ENCODE results near the gene USP33. TPM values are rescaled to one million over a fixed set of nuclear protein-coding genes. Genes with fewer than 3 reads are reported as not detected.
"Not testable (repeated sequence)": the region's sequence is repeated elsewhere in the genome, so short reads cannot be mapped to it uniquely, and the experiment has no call there.

Gene USP33
- total RNA-seq, 6 experiments from 2014 or later, result 44.0 to 55.6 (median 50.5) TPM

GRCh38 chr1:77655431-77655974, 104.1 kb downstream of the USP33 start:
- Mint-ChIP-seq H3K27ac (peak overlapping the region; percentile 31), H3K27me3 (ENCODE audit: insufficient read depth) (no peaks in the 10 kb centered on the region)
- DNase-seq, result no peak

GRCh38 chr1:77652970-77653516, 106.6 kb downstream of the USP33 start:
- no peak overlapping the region; the same call in 1 of the 2 replicates for H3K4me3 Mint-ChIP-seq
- H3K4me1 Mint-ChIP-seq (ENCODE audit: low read depth), result peaks cover 54% of the 10 kb centered on the region
- H3K36me3 Mint-ChIP-seq (ENCODE audit: low read depth), result peaks cover 43% of the 10 kb centered on the region
- peak overlapping the region; percentile 42 for H3K27ac Mint-ChIP-seq
- peaks cover 8% of the 10 kb centered on the region; the same call in 1 of the 2 replicates for H3K9me3 Mint-ChIP-seq
- no peak for TF ChIP-seq CTCF (IDR thresholded peaks at IDR 0.05)
- H3K27me3 Mint-ChIP-seq (ENCODE audit: insufficient read depth), result no peaks in the 10 kb centered on the region
- no peak for DNase-seq

More at GRCh38 chr1:77655431-77655974, 104.1 kb downstream of the USP33 start:
- peaks cover 22% of the 10 kb centered on the region for H3K36me3 Mint-ChIP-seq (ENCODE audit: low read depth)
- TF ChIP-seq CTCF (IDR thresholded peaks at IDR 0.05), result no peak
- H3K9me3 Mint-ChIP-seq, result no peaks in the 10 kb centered on the region
- no peak overlapping the region for H3K4me3 Mint-ChIP-seq
- H3K4me1 Mint-ChIP-seq (ENCODE audit: low read depth), result peaks cover 51% of the 10 kb centered on the region

GRCh38 chr1:77652268-77652667, 107.4 kb downstream of the USP33 start:
- Mint-ChIP-seq H3K4me3 (no peak overlapping the region), H3K27me3 (ENCODE audit: insufficient read depth) (no peaks in the 10 kb centered on the region), H3K36me3 (ENCODE audit: low read depth) (peaks cover 43% of the 10 kb centered on the region), H3K4me1 (ENCODE audit: low read depth) (peaks cover 51% of the 10 kb centered on the region), H3K27ac (peak overlapping the region; percentile 42), H3K9me3 (peaks cover 8% of the 10 kb centered on the region; the same call in 1 of the 2 replicates)
- peak; percentile 7 for DNase-seq
- no peak for TF ChIP-seq CTCF (IDR thresholded peaks at IDR 0.05)

- Mint-ChIP-seq H3K27ac (no peak overlapping the region), H3K9me3 (peaks cover 8% of the 10 kb centered on the region; the same call in 1 of the 2 replicates), H3K4me1 (ENCODE audit: low read depth) (peaks cover 34% of the 10 kb centered on the region), H3K27me3 (ENCODE audit: insufficient read depth) (no peaks in the 10 kb centered on the region), H3K36me3 (ENCODE audit: low read depth) (peaks cover 58% of the 10 kb centered on the region), H3K4me3 (no peak overlapping the region)
- TF ChIP-seq CTCF (IDR thresholded peaks at IDR 0.05), result no peak
- no peak for DNase-seq
Observed at GRCh38 chr1:77649127-77649526, 110.5 kb downstream of the USP33 start.

- Mint-ChIP-seq H3K4me1 (ENCODE audit: low read depth) (peaks cover 31% of the 10 kb centered on the region; the same call in 1 of the 2 replicates), H3K36me3 (ENCODE audit: low read depth) (peaks cover 56% of the 10 kb centered on the region)
- H3K9me3 Mint-ChIP-seq; H3K4me3 Mint-ChIP-seq; H3K27me3 Mint-ChIP-seq (ENCODE audit: insufficient read depth); H3K27ac Mint-ChIP-seq; DNase-seq: not testable (repeated sequence)
Observed at GRCh38 chr1:77646224-77646623, 113.4 kb downstream of the USP33 start.

Other genes starting within 250 kb of the USP33 start
- gene ZZZ3, start 77.2 kb downstream of the USP33 start, total RNA-seq (2021; fragmentation: NEBNext Ultra II Directional; extraction: Animal tissue kit (Norgen Biotek cat#: 25700)), result 10 to 100 TPM; 41.8 to 47.8 (median 46.0) TPM
- 10 to 100 TPM; 17.8 to 23.4 (median 21.4) TPM for gene MIGA1, start 19.8 kb upstream of the USP33 start, total RNA-seq (2021; fragmentation: NEBNext Ultra II Directional; extraction: Animal tissue kit (Norgen Biotek cat#: 25700))
- gene NEXN, start 128.8 kb upstream of the USP33 start, total RNA-seq (2021; fragmentation: NEBNext Ultra II Directional; extraction: Animal tissue kit (Norgen Biotek cat#: 25700)), result 10 to 100 TPM; 51.9 to 64.6 (median 56.5) TPM
- gene FUBP1, start 219.2 kb upstream of the USP33 start, total RNA-seq (2021; fragmentation: NEBNext Ultra II Directional; extraction: Animal tissue kit (Norgen Biotek cat#: 25700)), result 100 to 1,000 TPM in 5 of 6 experiments, 10 to 100 TPM in 1; 94.7 to 125 (median 119) TPM
- 100 to 1,000 TPM in 3 of 6 experiments, 10 to 100 TPM in 3; 89.6 to 245 (median 99.0) TPM for gene DNAJB4, start 245.1 kb upstream of the USP33 start, total RNA-seq (2021; fragmentation: NEBNext Ultra II Directional; extraction: Animal tissue kit (Norgen Biotek cat#: 25700))

Data from HFFc6 (cell line).